ENCODE results near the gene NECAB2.

NECAB2 gene

GRCh38 chr16:83967091-83967490, 953 bp upstream of the NECAB2 start:
- no peak for DNase-seq (ENCODE audit: low read depth, low spot score)

- no peak for DNase-seq (ENCODE audit: low read depth, low spot score)
These were observed 335 bp downstream of the NECAB2 start for GRCh38 chr16:83968306-83968851.

GRCh38 chr16:83968891-83969649, 1.0 kb downstream of the NECAB2 start:
- DNase-seq (ENCODE audit: low read depth, low spot score): no peak

GRCh38 chr16:83969771-83970429, 1.9 kb downstream of the NECAB2 start:
- DNase-seq (ENCODE audit: low read depth, low spot score): no peak

DNA sequence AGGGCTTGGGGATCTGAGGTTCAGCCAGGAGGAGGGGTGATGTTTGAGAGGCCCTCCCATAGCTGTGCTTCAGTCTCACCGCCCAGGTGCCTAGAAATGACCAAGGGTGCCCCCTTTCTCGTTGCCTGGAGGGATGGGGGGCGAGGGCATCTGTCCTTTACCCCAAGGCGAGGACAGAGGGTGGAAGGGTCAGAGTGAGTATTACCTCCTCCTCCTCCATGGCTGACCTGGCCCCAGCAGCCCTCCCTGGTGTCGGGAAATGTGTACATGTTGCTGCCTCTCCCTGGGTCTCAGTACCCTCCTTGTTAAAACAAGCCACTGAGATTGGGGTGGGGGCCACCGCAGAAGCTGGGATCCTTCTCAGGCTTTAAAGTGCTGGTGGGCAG, 2.4 kb downstream of the NECAB2 start:
- DNase-seq (ENCODE audit: low read depth, low spot score): no peak

DNA sequence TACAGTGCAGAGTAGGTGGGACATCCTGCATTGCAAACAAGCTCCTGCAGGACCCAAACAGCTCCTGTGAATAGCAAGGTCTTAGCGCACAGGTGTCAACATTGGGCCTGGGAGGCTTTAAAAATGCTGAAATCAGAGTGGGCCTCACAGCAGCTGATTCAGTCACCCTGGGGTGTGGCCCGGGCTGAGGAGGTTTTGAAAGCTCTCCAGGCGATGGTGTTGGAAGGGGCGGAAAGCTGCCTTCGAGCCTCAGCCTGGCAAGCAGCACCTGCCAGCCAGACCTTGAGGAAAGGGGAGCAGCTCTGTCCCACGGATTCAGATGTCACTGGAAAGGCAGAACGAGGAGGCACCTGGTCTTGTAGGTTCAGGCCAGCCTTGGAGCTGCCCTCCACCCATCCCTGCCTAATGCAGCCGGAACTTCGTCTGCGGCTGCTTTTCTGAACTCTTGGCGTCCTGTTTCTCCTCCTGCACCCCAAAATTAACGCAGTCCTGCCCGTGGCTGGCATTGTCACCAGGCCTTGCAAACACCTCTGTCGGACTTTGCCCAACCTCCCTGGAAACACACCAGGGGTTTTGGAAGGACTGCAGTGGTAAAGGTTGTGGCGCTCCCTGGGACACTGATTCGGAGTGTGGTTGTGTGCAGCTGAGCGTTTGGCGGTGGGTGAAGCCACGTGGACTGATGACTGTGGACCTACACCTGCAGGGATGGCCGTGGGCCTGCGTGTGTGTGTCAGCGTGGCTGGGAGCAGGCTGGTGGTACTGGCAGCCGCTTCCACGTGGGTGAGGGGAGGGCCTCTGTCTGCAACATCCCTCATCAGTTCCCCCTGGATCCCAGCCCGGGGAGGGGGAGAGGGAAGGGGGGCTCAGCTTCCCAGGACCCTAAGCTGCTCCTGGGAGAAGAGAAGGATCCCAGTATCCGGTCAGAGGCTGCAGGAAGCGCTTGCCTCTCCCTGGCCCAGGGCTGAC, 3.4 kb downstream of the NECAB2 start:
- no peak for DNase-seq (ENCODE audit: low read depth, low spot score)

DNA sequence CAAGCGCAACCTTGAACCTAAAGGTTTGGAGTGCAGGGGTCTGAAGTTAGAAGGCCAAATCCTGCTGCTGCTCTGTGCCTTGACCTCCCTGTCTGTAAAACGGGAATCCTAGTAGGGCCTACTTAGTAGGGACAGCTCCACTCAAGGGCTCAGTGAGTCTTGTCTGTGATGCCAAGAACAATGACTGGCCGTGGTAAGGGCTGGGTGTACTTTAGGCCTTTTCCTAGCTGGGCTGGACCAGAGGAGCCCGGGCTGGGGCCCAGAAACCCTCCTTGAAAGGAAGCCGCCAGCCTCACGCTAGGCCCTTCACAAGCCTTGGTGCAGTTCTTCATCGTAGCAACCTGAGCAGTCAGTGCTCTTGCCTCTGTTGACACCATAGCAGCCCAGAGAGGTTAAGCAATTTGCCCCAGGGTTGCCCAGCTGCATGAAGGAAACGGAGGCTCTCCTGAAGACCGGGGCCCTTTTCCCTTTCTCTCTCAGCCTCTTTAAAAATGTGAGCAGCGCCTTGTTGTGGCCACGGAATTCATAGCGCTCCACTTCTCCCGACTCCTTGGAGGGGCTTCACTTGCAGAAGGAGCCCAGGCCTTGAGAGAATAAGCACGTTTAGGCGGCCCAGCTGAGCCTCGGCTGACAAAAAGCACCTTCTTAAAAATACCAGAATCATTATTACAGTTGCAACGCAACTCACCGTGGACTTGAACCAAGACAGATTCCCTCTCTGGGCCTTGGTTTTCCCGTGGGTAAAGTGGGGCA, 4.4 kb downstream of the NECAB2 start:
- no peak for DNase-seq (ENCODE audit: low read depth, low spot score)

DNA sequence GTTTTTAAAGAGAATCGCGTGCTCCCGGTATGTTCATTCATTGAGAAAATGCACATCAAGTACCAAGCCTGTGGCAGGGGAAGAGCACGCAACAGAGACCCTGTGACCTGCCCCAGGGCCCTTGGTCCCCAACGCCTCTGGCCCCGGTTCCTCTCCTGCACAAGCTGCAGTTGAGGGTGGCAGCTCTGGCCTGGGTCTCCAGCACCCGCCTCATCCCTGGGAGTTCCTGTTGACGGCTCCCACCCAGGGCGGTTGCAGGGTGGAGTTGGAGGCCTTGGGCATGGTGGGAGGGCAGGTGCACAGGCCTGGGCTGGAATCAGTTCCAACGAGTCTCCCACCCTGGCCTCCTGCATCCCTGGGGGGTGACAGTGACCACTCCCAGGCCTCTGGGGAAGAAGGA, 5.0 kb downstream of the NECAB2 start:
- no peak for DNase-seq (ENCODE audit: low read depth, low spot score)

GRCh38 chr16:83973581-83974385, 5.7 kb downstream of the NECAB2 start:
- no peak for DNase-seq (ENCODE audit: low read depth, low spot score)

- DNase-seq (ENCODE audit: low read depth, low spot score): no peak
These were observed 6.4 kb downstream of the NECAB2 start for GRCh38 chr16:83974475-83974874.

GRCh38 chr16:83975590-83976260, 7.7 kb downstream of the NECAB2 start:
- DNase-seq (ENCODE audit: low read depth, low spot score): no peak

GRCh38 chr16:83977056-83977815, 9.2 kb downstream of the NECAB2 start:
- DNase-seq (ENCODE audit: low read depth, low spot score): no peak

- no peak for DNase-seq (ENCODE audit: low read depth, low spot score)
These were observed 10.4 kb downstream of the NECAB2 start for GRCh38 chr16:83978401-83978904.

DNA sequence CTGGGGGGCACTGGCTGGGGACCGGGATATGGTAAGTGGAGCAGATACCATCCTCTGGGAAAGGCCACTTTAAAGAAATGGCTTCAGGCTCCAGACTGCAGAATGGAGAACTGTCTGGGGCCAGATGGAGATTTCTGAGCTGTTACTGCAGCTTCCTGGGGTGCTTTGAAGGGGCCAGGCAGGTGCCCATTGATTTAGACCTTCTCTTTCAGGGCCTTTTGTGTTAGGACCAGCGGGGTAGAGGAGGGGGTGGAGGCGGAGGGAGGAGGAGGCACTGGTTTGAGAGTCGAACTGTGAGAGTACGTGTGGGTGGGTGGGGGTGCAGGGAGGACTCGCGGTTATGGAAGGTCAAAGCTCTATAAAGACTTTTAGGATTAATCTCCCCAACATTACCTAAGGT, 11.4 kb downstream of the NECAB2 start:
- DNase-seq (ENCODE audit: low read depth, low spot score): no peak

DNA sequence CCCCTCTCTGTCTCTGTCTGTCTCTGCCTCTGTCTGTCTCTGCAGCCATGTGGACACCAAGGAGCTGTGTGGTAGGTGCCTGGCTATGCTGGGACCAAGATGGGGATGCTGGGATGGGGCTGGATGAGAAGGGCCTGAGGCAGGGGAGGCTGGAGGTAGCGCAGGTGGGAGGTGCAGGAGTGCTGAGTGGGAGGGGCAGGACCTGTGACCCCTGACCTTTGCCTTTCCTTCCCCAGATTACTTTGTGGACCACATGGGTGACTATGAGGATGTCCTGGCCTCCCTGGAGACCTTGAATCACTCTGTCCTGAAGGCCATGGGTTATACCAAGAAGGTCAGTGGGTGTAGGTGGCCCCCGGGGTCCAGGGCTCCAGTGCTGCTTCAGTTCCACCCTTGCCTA, 12.8 kb downstream of the NECAB2 start:
- no peak for DNase-seq (ENCODE audit: low read depth, low spot score)

GRCh38 chr16:83981799-83982198, 13.8 kb downstream of the NECAB2 start:
- DNase-seq (ENCODE audit: low read depth, low spot score): no peak

GRCh38 chr16:83983491-83983890, 15.4 kb downstream of the NECAB2 start:
- no peak for DNase-seq (ENCODE audit: low read depth, low spot score)

GRCh38 chr16:83989300-83989699, 21.3 kb downstream of the NECAB2 start:
- DNase-seq (ENCODE audit: low read depth, low spot score): no peak

- DNase-seq (ENCODE audit: low read depth, low spot score): no peak
These were observed 22.4 kb downstream of the NECAB2 start for GRCh38 chr16:83990492-83990891.

Measured in iPS DF 19.7 (cell line).